Measurements from ENCODE around the gene PI16. TPM values are rescaled to one million over a fixed set of nuclear protein-coding genes. Genes with fewer than 3 reads are reported as not detected.

The PI16 gene
- total RNA-seq, 1 donor from 2014 or later, result not detected

GRCh38 chr6:36925809-36926208 lies 28.7 kb upstream of the PI16 start:
- TF ChIP-seq CTCF (IDR thresholded peaks at IDR 0.05; ENCODE audit: insufficient read depth, low read length, severe bottlenecking), result no peak
- no peak for DNase-seq (ENCODE audit: low read depth)
- no peak overlapping the region for H3K4me3 ChIP-seq (ENCODE audit: low read depth, low read length)
- FAIRE-seq, result no peak
- H3K27me3 ChIP-seq (ENCODE audit: control insufficient read depth, insufficient read depth, low read length), result no peaks in the 10 kb centered on the region
- peaks cover 12% of the 10 kb centered on the region for H3K36me3 ChIP-seq (ENCODE audit: control insufficient read depth, insufficient read depth, low read length)

GRCh38 chr6:36926708-36927513 lies 27.6 kb upstream of the PI16 start:
- Histone ChIP-seq H3K36me3 (ENCODE audit: control insufficient read depth, insufficient read depth, low read length) (peaks cover 9% of the 10 kb centered on the region), H3K4me3 (ENCODE audit: low read depth, low read length) (no peak overlapping the region), H3K27me3 (ENCODE audit: control insufficient read depth, insufficient read depth, low read length) (no peaks in the 10 kb centered on the region)
- FAIRE-seq (no peak), DNase-seq (ENCODE audit: low read depth) (no peak)
- TF ChIP-seq CTCF (IDR thresholded peaks at IDR 0.05; ENCODE audit: insufficient read depth, low read length, severe bottlenecking), result no peak

GRCh38 chr6:36927691-36928546 lies 26.6 kb upstream of the PI16 start:
- H3K36me3 ChIP-seq (ENCODE audit: control insufficient read depth, insufficient read depth, low read length), result peaks cover 7% of the 10 kb centered on the region
- FAIRE-seq (no peak), DNase-seq (ENCODE audit: low read depth) (no peak)
- no peaks in the 10 kb centered on the region for H3K27me3 ChIP-seq (ENCODE audit: control insufficient read depth, insufficient read depth, low read length)
- no peak for TF ChIP-seq CTCF (IDR thresholded peaks at IDR 0.05; ENCODE audit: insufficient read depth, low read length, severe bottlenecking)
- no peak overlapping the region for H3K4me3 ChIP-seq (ENCODE audit: low read depth, low read length)

GRCh38 chr6:36928547-36928918 lies 26.0 kb upstream of the PI16 start:
- DNase-seq (ENCODE audit: low read depth), result no peak
- FAIRE-seq, result no peak
- Histone ChIP-seq H3K27me3 (ENCODE audit: control insufficient read depth, insufficient read depth, low read length) (no peaks in the 10 kb centered on the region), H3K4me3 (ENCODE audit: low read depth, low read length) (no peak overlapping the region), H3K36me3 (ENCODE audit: control insufficient read depth, insufficient read depth, low read length) (peaks cover 2% of the 10 kb centered on the region)
- TF ChIP-seq CTCF (IDR thresholded peaks at IDR 0.05; ENCODE audit: insufficient read depth, low read length, severe bottlenecking), result no peak

- DNase-seq (ENCODE audit: low read depth) (no peak), FAIRE-seq (no peak)
- Histone ChIP-seq H3K36me3 (ENCODE audit: control insufficient read depth, insufficient read depth, low read length) (peaks cover 2% of the 10 kb centered on the region), H3K27me3 (ENCODE audit: control insufficient read depth, insufficient read depth, low read length) (no peaks in the 10 kb centered on the region), H3K4me3 (ENCODE audit: low read depth, low read length) (no peak overlapping the region)
- no peak for TF ChIP-seq CTCF (IDR thresholded peaks at IDR 0.05; ENCODE audit: insufficient read depth, low read length, severe bottlenecking)
These were observed 25.4 kb upstream of the PI16 start for GRCh38 chr6:36929152-36929551.
